T-cell (primary cell): ENCODE data around the gene FAN1. TPM values are rescaled to one million over a fixed set of nuclear protein-coding genes. Genes with fewer than 3 reads are reported as not detected.

Experiments
- ATAC-seq, 4 experiments: fragments of 200-7000 bp in 3 of 4; fragments of 150-1000 bp in 1 of 4; cut with Tn5 transposase; replicated peaks in 1 of 4; 1 replicate in 3 of 4; 2 replicates in 1 of 4; pipeline ENCODE4 v1.10.0; 2021; ENCODE audit warnings: moderate library complexity in 3 of 4, mild to moderate bottlenecking in 2 of 4, moderate number of reproducible peaks in 1 of 4
- CTCF ChIA-PET, 2 donors: fragments of 300-600 bp; sonication (Branson Sonifier 250); formaldehyde crosslinking; loops; one replicate each; lab custom pipeline; 2022; ENCODE audit warnings: antibody characterized with exemption in 2 of 2; lab: Charles Lee
- POLR2A ChIA-PET, 2 donors: fragments of 300-600 bp; sonication (Branson Sonifier 250); formaldehyde crosslinking; loops; one replicate each; lab custom pipeline; 2022; ENCODE audit warnings: antibody characterized with exemption in 2 of 2; lab: Charles Lee
- DNase-seq, 35 experiments: peaks; one replicate each; pipeline versions ENCODE4 v3.0.0 to v3.0.0-alpha.2; 2013 to 2023
- H3K27ac ChIP-seq: one replicate; pipeline ENCODE4 v1.5.1; 2013; ENCODE audit warnings: low read length
- H3K27me3 ChIP-seq, 2 experiments: replicated peaks in 1 of 2; 1 replicate in 1 of 2; 2 replicates in 1 of 2; pipeline versions ENCODE4 v1.6.1 to v1.7.0; 2013; ENCODE audit warnings: low read length in 1 of 2, mixed read lengths in 1 of 2; ENCODE audit not compliant: control insufficient read depth in 2 of 2, insufficient read depth in 2 of 2; ENCODE audit errors: extremely low read depth in 1 of 2
- H3K36me3 ChIP-seq, 2 donors: 1 replicate in 1 of 2; 2 replicates in 1 of 2; pipeline versions ENCODE4 v1.6.1 to v1.7.0; 2013; ENCODE audit warnings: low read length in 1 of 2; ENCODE audit not compliant: control insufficient read depth in 2 of 2, insufficient read depth in 1 of 2; ENCODE audit errors: extremely low read depth in 1 of 2
- H3K4me1 ChIP-seq, 2 experiments: 1 replicate in 1 of 2; 2 replicates in 1 of 2; pipeline versions ENCODE4 v1.6.1 to v1.7.0; 2013; ENCODE audit warnings: low read length in 2 of 2, mixed read lengths in 1 of 2; ENCODE audit not compliant: insufficient read depth in 2 of 2, control insufficient read depth in 1 of 2; ENCODE audit errors: extremely low read depth in 1 of 2
- H3K4me3 ChIP-seq, 2 donors: 1 replicate in 1 of 2; 2 replicates in 1 of 2; pipeline versions ENCODE4 v1.5.1 to v1.7.0; 2013; ENCODE audit warnings: mild to moderate bottlenecking in 2 of 2, low read length in 1 of 2, moderate library complexity in 1 of 2; ENCODE audit not compliant: control insufficient read depth in 1 of 2; ENCODE audit errors: extremely low read depth in 1 of 2
- H3K9me3 ChIP-seq: 2 replicates; pipeline ENCODE4 v1.7.0; 2013
- H3K27ac Mint-ChIP-seq, 2 donors: one replicate each; pipeline ENCODE4 v1.8.0; 2020 to 2021; ENCODE audit warnings: mild to moderate bottlenecking in 2 of 2, mixed read lengths in 2 of 2
- H3K27me3 Mint-ChIP-seq, 2 donors: one replicate each; pipeline ENCODE4 v1.8.0; 2021 to 2022; ENCODE audit warnings: mixed read lengths in 2 of 2
- H3K36me3 Mint-ChIP-seq: one replicate; pipeline ENCODE4 v1.8.0; 2021; ENCODE audit warnings: mixed read lengths
- H3K4me1 Mint-ChIP-seq, 3 donors: one replicate each; pipeline ENCODE4 v1.8.0; 2020 to 2022; ENCODE audit warnings: mixed read lengths in 3 of 3, mild to moderate bottlenecking in 1 of 3
- H3K4me3 Mint-ChIP-seq, 3 donors: one replicate each; pipeline ENCODE4 v1.8.0; 2020 to 2022; ENCODE audit warnings: mild to moderate bottlenecking in 3 of 3, mixed read lengths in 3 of 3, moderate library complexity in 3 of 3
- H3K9me3 Mint-ChIP-seq, 3 donors: one replicate each; pipeline ENCODE4 v1.8.0; 2020 to 2022; ENCODE audit warnings: mixed read lengths in 3 of 3
- WGBS: methylation state at CpG from one replicate; pipeline ENCODE4 v1.1.5; 2013; ENCODE audit warnings: missing lambda C conversion rate; ENCODE audit not compliant: insufficient coverage; 5-methylcytosine and 5-hydroxymethylcytosine counted together
- total RNA-seq, 35 experiments: library from RNA in 6 of 35; stranded (reverse) in 6 of 35; fragments of 120-200 nt in 1 of 35; gene quantifications; one replicate each; pipeline versions ENCODE4 v1.2.1 to v1.2.4 and lab custom pipeline; 2013 to 2026

The FAN1 gene
- total RNA-seq, 5 donors from 2014 or later (not counting 1 experiment from before 2014, with no cell fraction given), result 21.2 to 31.2 (median 26.7) TPM

DNA sequence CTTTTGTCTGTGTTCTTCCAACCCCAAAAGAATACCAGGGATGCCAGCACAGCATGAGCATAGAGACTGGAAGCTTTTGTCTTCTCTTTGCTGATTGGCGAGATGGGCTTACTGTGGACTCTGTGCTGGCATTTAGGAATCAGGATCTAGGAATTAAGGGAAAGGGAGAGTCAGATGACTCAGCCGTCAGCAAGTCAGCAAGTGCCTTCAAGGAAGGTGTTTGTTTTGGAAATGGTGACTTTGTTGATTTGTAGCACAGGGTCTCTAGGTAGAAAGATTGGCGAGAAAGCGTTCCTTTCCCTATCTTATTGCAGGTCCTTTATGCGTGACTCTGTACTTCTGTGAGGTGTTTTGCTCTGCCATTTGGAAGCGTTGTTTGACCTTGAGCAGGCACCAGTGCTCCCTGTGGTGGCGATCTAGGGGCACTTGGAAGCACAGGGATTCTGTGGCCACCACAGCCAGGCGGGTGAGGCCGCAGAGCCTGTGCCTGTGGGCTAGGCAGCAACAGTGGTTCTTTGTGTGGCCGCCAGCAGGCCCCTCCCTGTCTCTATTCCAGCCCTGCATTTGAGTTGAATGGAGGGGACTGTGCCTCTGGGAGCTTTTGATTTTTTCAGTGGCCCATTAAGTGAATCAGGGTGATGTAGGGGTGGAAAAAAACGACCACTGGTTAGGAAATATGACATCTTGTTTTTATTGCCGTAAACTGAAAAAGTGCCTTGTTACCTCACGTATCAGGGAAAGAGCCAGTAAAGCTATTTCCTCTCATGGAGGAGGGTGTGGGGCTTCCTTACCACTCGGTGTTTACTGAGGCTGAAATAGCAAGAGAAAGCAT lies 19.0 kb downstream of the FAN1 start:
- H3K27ac Mint-ChIP-seq, result no peak overlapping the region
- H3K27me3 Mint-ChIP-seq, result no peaks in the 10 kb centered on the region
- Histone ChIP-seq H3K27me3 (no peaks in the 10 kb centered on the region), H3K36me3 (peaks cover 18 to 74% of the 10 kb centered on the region in 2 donors), H3K9me3 (no peaks in the 10 kb centered on the region), H3K4me3 (no peak overlapping the region), H3K4me1 (no peaks in the 10 kb centered on the region), H3K27ac (no peak overlapping the region)
- no peak overlapping the region for H3K4me3 Mint-ChIP-seq
- ChIA-PET CTCF (no interaction called here), POLR2A (interaction anchor here in 1 of 2 donors (0.7 kb wide), 1 partner anchor 1692 kb away, joined by 4 read pairs; the partner anchor contains the start of gene ARHGAP11A)
- H3K4me1 Mint-ChIP-seq, result no peaks in the 10 kb centered on the region
- no peak for DNase-seq
- ATAC-seq, result no peak
- WGBS, result 93% methylated on average over 10 of the region's 14 CpGs
- H3K36me3 Mint-ChIP-seq, result peaks cover 59% of the 10 kb centered on the region
- H3K9me3 Mint-ChIP-seq, result no peaks in the 10 kb centered on the region

DNA sequence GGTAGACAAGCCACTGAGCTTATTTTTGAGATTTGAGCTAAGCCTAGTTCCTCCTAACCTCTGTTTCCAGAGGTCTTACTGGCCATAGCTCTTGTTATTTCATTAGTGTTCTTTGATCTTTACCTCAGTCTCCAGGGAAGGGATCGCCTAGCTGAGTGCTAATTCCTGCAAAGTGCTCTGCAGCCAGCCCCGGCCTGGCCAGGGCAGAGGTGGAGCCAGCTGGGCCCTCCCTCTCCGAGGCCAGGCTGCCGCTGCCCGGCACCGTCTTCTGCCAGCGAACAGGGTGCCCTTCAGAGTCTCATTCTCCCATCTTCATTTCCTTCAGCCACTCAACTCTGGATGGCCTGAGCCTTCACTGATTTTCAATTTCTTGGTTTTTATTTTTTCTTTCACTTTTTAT lies 19.7 kb downstream of the FAN1 start:
- ChIA-PET POLR2A (interaction anchor here in 1 of 2 donors (0.7 kb wide), 1 partner anchor 1692 kb away, joined by 4 read pairs; the partner anchor contains the start of gene ARHGAP11A), CTCF (no interaction called here)
- H3K27ac ChIP-seq, result no peak overlapping the region
- H3K4me3 Mint-ChIP-seq, result no peak overlapping the region
- no peaks in the 10 kb centered on the region for H3K4me1 Mint-ChIP-seq
- no peaks in the 10 kb centered on the region for H3K9me3 ChIP-seq
- H3K36me3 Mint-ChIP-seq, result peaks cover 61% of the 10 kb centered on the region
- DNase-seq (no peak), ATAC-seq (no peak)
- no peak overlapping the region for H3K4me3 ChIP-seq
- no peaks in the 10 kb centered on the region for H3K4me1 ChIP-seq
- H3K27me3 ChIP-seq, result no peaks in the 10 kb centered on the region
- no peaks in the 10 kb centered on the region for H3K9me3 Mint-ChIP-seq
- 96% methylated on average over 3 of the region's 7 CpGs for WGBS
- H3K27ac Mint-ChIP-seq, result no peak overlapping the region
- H3K27me3 Mint-ChIP-seq, result no peaks in the 10 kb centered on the region
- H3K36me3 ChIP-seq, result peaks cover 16 to 68% of the 10 kb centered on the region in 2 donors

- no peak overlapping the region for H3K27ac Mint-ChIP-seq
- no peak overlapping the region for H3K4me3 ChIP-seq
Measured at GRCh38 chr15:30924353-30924752, 20.6 kb downstream of the FAN1 start.

DNA sequence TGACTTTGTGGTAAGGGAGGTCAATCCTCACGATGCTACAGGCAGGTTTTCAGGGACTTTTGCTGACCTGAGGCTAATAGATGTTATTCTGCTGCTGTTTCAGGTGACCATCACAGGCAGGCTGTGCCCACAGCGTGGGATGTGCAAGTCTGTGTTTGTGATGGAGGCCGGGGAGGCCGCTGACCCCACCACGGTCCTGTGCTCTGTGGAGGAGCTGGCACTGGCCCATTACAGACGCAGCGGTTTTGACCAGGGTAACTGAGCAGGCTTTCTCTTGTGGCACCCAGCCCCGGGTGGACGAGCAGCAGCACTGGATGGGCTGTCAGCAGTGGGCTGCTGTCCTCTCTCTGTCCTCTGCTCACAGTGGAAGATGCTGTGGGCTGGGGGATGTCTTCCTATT lies 22.0 kb downstream of the FAN1 start:
- H3K4me3 Mint-ChIP-seq, result no peak overlapping the region
- Histone ChIP-seq H3K9me3 (no peaks in the 10 kb centered on the region), H3K4me1 (no peaks in the 10 kb centered on the region), H3K27me3 (no peaks in the 10 kb centered on the region), H3K27ac (no peak overlapping the region), H3K36me3 (peaks cover 21 to 75% of the 10 kb centered on the region in 2 donors), H3K4me3 (no peak overlapping the region)
- ATAC-seq, result no peak
- 94% methylated on average over 7 of the region's 9 CpGs for WGBS
- ChIA-PET CTCF (no interaction called here), POLR2A (no interaction called here)
- no peaks in the 10 kb centered on the region for H3K4me1 Mint-ChIP-seq
- H3K27ac Mint-ChIP-seq, result no peak overlapping the region
- no peak for DNase-seq
- peaks cover 62% of the 10 kb centered on the region for H3K36me3 Mint-ChIP-seq
- H3K9me3 Mint-ChIP-seq, result no peaks in the 10 kb centered on the region
- H3K27me3 Mint-ChIP-seq, result no peaks in the 10 kb centered on the region

More at GRCh38 chr15:30924353-30924752, 20.6 kb downstream of the FAN1 start:
- H3K4me3 Mint-ChIP-seq, result no peak overlapping the region
- no peaks in the 10 kb centered on the region for H3K9me3 Mint-ChIP-seq
- Histone ChIP-seq H3K36me3 (peaks cover 18 to 70% of the 10 kb centered on the region in 2 donors), H3K27ac (no peak overlapping the region), H3K9me3 (no peaks in the 10 kb centered on the region), H3K27me3 (no peaks in the 10 kb centered on the region), H3K4me1 (no peaks in the 10 kb centered on the region)
- ChIA-PET CTCF (no interaction called here), POLR2A (no interaction called here)
- no peak for DNase-seq
- no peaks in the 10 kb centered on the region for H3K4me1 Mint-ChIP-seq
- no peaks in the 10 kb centered on the region for H3K27me3 Mint-ChIP-seq
- no peak for ATAC-seq
- H3K36me3 Mint-ChIP-seq, result peaks cover 61% of the 10 kb centered on the region
- WGBS, result 100% methylated on average over 2 of the region's 5 CpGs

GRCh38 chr15:30926161-30926560 lies 22.4 kb downstream of the FAN1 start:
- 97% methylated on average over 5 of the region's 8 CpGs for WGBS
- POLR2A ChIA-PET, result no interaction called here
- no peaks in the 10 kb centered on the region for H3K4me1 ChIP-seq

DNA sequence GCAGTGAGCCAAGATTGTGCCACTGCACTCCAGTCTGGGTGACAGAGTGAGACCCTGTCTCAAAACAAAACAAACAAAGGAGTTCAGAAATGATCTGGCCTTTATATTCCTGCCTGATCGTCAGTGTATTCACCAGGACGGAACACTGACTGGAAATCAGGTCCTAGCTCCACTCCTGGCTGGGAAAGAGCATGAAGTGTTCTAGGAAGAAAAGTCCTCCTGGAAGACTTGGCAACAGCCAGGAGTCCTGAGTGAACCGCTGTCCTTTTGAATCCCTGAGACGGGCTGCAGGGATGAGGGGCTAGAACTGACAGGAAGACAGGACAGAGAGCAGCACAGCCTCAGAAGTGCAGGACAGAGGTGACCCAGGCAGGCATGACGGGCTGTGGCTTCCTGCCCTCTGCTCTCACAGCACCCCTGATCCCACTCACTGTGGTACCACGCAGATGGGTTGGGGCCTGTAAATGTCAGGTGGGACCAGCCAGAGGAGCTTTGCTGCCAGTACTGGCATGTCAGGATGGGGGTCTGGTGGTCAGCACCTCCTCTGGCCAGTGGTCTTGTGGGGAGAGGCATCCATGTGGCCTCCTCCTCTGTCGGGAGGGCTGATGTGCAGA lies 23.5 kb downstream of the FAN1 start:
- 91% methylated on average over 6 of the region's 7 CpGs for WGBS
- Histone ChIP-seq H3K36me3 (peaks cover 16 to 61% of the 10 kb centered on the region in 2 donors), H3K27ac (no peak overlapping the region), H3K4me1 (no peaks in the 10 kb centered on the region), H3K9me3 (no peaks in the 10 kb centered on the region), H3K4me3 (no peak overlapping the region), H3K27me3 (no peaks in the 10 kb centered on the region)
- H3K36me3 Mint-ChIP-seq, result peaks cover 61% of the 10 kb centered on the region
- H3K27me3 Mint-ChIP-seq, result no peaks in the 10 kb centered on the region
- CTCF ChIA-PET, result no interaction called here
- no peak for ATAC-seq
- no peak for DNase-seq
- POLR2A ChIA-PET, result no interaction called here
- no peaks in the 10 kb centered on the region for H3K9me3 Mint-ChIP-seq
- H3K4me3 Mint-ChIP-seq, result no peak overlapping the region
- H3K27ac Mint-ChIP-seq, result peak overlapping the region in 1 of 2 donors; percentile 39
- H3K4me1 Mint-ChIP-seq, result peaks cover 0 to under 1% (median 0%) of the 10 kb centered on the region in 3 donors

More at GRCh38 chr15:30926161-30926560, 22.4 kb downstream of the FAN1 start:
- no peaks in the 10 kb centered on the region for H3K9me3 ChIP-seq
- H3K27me3 Mint-ChIP-seq, result no peaks in the 10 kb centered on the region
- no peak overlapping the region for H3K4me3 Mint-ChIP-seq
- no peak overlapping the region for H3K27ac ChIP-seq
- no peak overlapping the region for H3K27ac Mint-ChIP-seq
- H3K4me1 Mint-ChIP-seq, result no peaks in the 10 kb centered on the region
- no peaks in the 10 kb centered on the region for H3K27me3 ChIP-seq
- peaks cover 62% of the 10 kb centered on the region for H3K36me3 Mint-ChIP-seq
- no peak overlapping the region for H3K4me3 ChIP-seq
- no peak for DNase-seq
- CTCF ChIA-PET, result no interaction called here
- H3K9me3 Mint-ChIP-seq, result no peaks in the 10 kb centered on the region
- peaks cover 19 to 71% of the 10 kb centered on the region in 2 donors for H3K36me3 ChIP-seq
- ATAC-seq, result no peak
